HG03139 (cell line): ENCODE data around the gene TIGD1.

ENCODE experiments used
- ATAC-seq: cut with Tn5 transposase; IDR thresholded peaks from one replicate; pipeline ENCODE4 v1.9.1; 2021; ENCODE audit not compliant: unreplicated experiment

Gene TIGD1

GRCh38 chr2:232524771-232525170 lies 25.6 kb downstream of the TIGD1 start:
- no peak for ATAC-seq

GRCh38 chr2:232523682-232524597 lies 26.4 kb downstream of the TIGD1 start:
- no peak for ATAC-seq

GRCh38 chr2:232523402-232523681 lies 27.0 kb downstream of the TIGD1 start:
- ATAC-seq, result no peak

GRCh38 chr2:232522623-232523401 lies 27.5 kb downstream of the TIGD1 start:
- no peak for ATAC-seq

GRCh38 chr2:232521959-232522622 lies 28.3 kb downstream of the TIGD1 start:
- ATAC-seq, result no peak

- no peak for ATAC-seq
Measured at GRCh38 chr2:232521098-232521497, 29.3 kb downstream of the TIGD1 start.

- no peak for ATAC-seq
Measured at GRCh38 chr2:232520489-232520888, 29.9 kb downstream of the TIGD1 start.

GRCh38 chr2:232519581-232520438 lies 30.5 kb downstream of the TIGD1 start, which contains the start of gene PRSS56:
Gene PRSS56 (plus strand): TSS chr2:232520388. CDS start chr2:232520599, 211 bp downstream.
- no peak for ATAC-seq

- ATAC-seq, result no peak
Measured at GRCh38 chr2:232518844-232519243, 31.5 kb downstream of the TIGD1 start.

GRCh38 chr2:232516551-232516950 lies 33.8 kb downstream of the TIGD1 start:
- ATAC-seq, result no peak

GRCh38 chr2:232515639-232516038 lies 34.7 kb downstream of the TIGD1 start:
- no peak for ATAC-seq

GRCh38 chr2:232513353-232513752 lies 37.0 kb downstream of the TIGD1 start:
- no peak for ATAC-seq

- ATAC-seq, result no peak
Measured at GRCh38 chr2:232512602-232513001, 37.8 kb downstream of the TIGD1 start.

GRCh38 chr2:232511336-232511890 lies 38.9 kb downstream of the TIGD1 start:
- ATAC-seq, result no peak

- no peak for ATAC-seq
Measured at GRCh38 chr2:232508251-232508650, 42.1 kb downstream of the TIGD1 start.

GRCh38 chr2:232506709-232507108 lies 43.6 kb downstream of the TIGD1 start:
- no peak for ATAC-seq

- ATAC-seq, result no peak
Measured at GRCh38 chr2:232505856-232506255, 44.5 kb downstream of the TIGD1 start.

- no peak for ATAC-seq
Measured at GRCh38 chr2:232504438-232504837, 45.9 kb downstream of the TIGD1 start.

- ATAC-seq, result no peak
Measured at GRCh38 chr2:232503809-232504323, 46.5 kb downstream of the TIGD1 start.
